SK-N-SH treated with all-trans-retinoic acid at 6 μM for 48 hours (cell line): ENCODE data around the gene LTO1.

Source experiments
- ARNTL ChIP-seq: fragments of 450-650 bp; formaldehyde crosslinking; IDR thresholded peaks from 2 replicates; pipeline ENCODE4 v1.5.0; 2020; ENCODE audit warnings: low read depth, mild to moderate bottlenecking, moderate library complexity, borderline replicate concordance
- ESRRG ChIP-seq: fragments of 250-450 bp; sonication (Bioruptor Pico); IDR thresholded peaks from 2 replicates; pipeline ENCODE4 v1.6.1; 2021; ENCODE audit warnings: mild to moderate bottlenecking
- OSR1 ChIP-seq: fragments of 250-450 bp; sonication (Bioruptor Pico); IDR thresholded peaks from 2 replicates; pipeline ENCODE4 v1.8.0; 2022; ENCODE audit warnings: moderate library complexity, mild to moderate bottlenecking, inconsistent platforms
- PPARA ChIP-seq: fragments of 250-450 bp; sonication (Bioruptor Pico); IDR thresholded peaks from 2 replicates; pipeline ENCODE4 v1.5.0; 2020; ENCODE audit warnings: mild to moderate bottlenecking, borderline replicate concordance
- SNAI2 ChIP-seq: fragments of 250-450 bp; sonication (Bioruptor Pico); IDR thresholded peaks from 2 replicates; pipeline ENCODE4 v1.5.0; 2020; ENCODE audit warnings: mild to moderate bottlenecking, moderate library complexity
- TCF4 ChIP-seq: fragments of 250-450 bp; sonication (Bioruptor Pico); IDR thresholded peaks from 2 replicates; pipeline ENCODE4 v1.8.0; 2021; ENCODE audit warnings: mild to moderate bottlenecking, moderate library complexity, borderline replicate concordance
- TOX ChIP-seq: fragments of 250-450 bp; sonication (Bioruptor Pico); IDR thresholded peaks from 2 replicates; pipeline ENCODE4 v1.8.0; 2021; ENCODE audit warnings: mild to moderate bottlenecking, moderate library complexity, borderline replicate concordance
- ZC3H10 ChIP-seq: fragments of 250-450 bp; sonication (Bioruptor Pico); IDR thresholded peaks from 2 replicates; pipeline ENCODE4 v1.5.1; 2021; ENCODE audit warnings: mild to moderate bottlenecking, moderate library complexity
- ZFP3 ChIP-seq: fragments of 250-450 bp; sonication (Bioruptor Pico); IDR thresholded peaks from 2 replicates; pipeline ENCODE4 v1.5.0; 2020; ENCODE audit warnings: mild to moderate bottlenecking, moderate library complexity
- ZFP30 ChIP-seq: fragments of 450-650 bp; formaldehyde crosslinking; IDR thresholded peaks from 2 replicates; pipeline ENCODE4 v1.5.0; 2022; ENCODE audit warnings: mild to moderate bottlenecking, moderate library complexity
- ZNF565 ChIP-seq: fragments of 450-650 bp; formaldehyde crosslinking; conservative IDR thresholded peaks from 2 replicates; pipeline ENCODE4 v1.5.0; 2020; ENCODE audit warnings: low read depth, mild to moderate bottlenecking, moderate library complexity
- TF ChIP-seq, protein P1 (sequence below): fragments of 250-450 bp; sonication (Bioruptor Pico); IDR thresholded peaks from 2 replicates; pipeline ENCODE4 v1.8.0; 2020; ENCODE audit warnings: mild to moderate bottlenecking, moderate library complexity, borderline replicate concordance
- TF ChIP-seq, protein P2 (sequence below): fragments of 250-450 bp; sonication (Bioruptor Pico); IDR thresholded peaks from 2 replicates; pipeline ENCODE4 v1.5.0; 2020; ENCODE audit warnings: mild to moderate bottlenecking, moderate library complexity
- TF ChIP-seq, protein P3 (sequence below): fragments of 250-450 bp; sonication (Bioruptor Pico); IDR thresholded peaks from 2 replicates; pipeline ENCODE4 v1.5.1; 2020; ENCODE audit warnings: low read depth, mild to moderate bottlenecking, moderate library complexity

DNA sequence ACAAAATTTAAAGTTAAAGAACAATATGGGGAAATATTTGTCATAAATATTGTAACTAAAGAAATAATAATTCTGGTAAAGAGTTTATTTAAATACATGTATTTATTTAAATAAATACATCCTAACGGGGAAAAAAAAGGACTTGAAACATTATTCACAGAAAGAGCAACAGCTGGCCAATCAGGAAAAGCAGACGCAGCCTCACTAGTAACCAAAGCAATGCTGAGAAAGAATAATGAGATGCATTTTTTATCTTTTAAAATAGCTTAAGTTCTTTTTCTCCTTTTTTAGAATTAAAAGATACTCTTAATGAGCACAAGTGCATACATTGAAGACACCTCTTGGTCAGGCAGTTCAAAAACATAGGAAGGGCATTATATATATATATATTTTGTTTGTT lies 2.6 kb upstream of the LTO1 start:
- TF ChIP-seq ZFP30 (CRISPR knock-in tag) = no peak
- TF ChIP-seq, protein P1, sequence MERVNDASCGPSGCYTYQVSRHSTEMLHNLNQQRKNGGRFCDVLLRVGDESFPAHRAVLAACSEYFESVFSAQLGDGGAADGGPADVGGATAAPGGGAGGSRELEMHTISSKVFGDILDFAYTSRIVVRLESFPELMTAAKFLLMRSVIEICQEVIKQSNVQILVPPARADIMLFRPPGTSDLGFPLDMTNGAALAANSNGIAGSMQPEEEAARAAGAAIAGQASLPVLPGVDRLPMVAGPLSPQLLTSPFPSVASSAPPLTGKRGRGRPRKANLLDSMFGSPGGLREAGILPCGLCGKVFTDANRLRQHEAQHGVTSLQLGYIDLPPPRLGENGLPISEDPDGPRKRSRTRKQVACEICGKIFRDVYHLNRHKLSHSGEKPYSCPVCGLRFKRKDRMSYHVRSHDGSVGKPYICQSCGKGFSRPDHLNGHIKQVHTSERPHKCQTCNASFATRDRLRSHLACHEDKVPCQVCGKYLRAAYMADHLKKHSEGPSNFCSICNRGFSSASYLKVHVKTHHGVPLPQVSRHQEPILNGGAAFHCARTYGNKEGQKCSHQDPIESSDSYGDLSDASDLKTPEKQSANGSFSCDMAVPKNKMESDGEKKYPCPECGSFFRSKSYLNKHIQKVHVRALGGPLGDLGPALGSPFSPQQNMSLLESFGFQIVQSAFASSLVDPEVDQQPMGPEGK (CRISPR knock-in tag) = no peak
- no peak for TF ChIP-seq ZC3H10 (CRISPR knock-in tag)
- no peak for TF ChIP-seq ESRRG (CRISPR knock-in tag)
- TF ChIP-seq ARNTL (CRISPR knock-in tag) = no peak
- TF ChIP-seq, protein P2, sequence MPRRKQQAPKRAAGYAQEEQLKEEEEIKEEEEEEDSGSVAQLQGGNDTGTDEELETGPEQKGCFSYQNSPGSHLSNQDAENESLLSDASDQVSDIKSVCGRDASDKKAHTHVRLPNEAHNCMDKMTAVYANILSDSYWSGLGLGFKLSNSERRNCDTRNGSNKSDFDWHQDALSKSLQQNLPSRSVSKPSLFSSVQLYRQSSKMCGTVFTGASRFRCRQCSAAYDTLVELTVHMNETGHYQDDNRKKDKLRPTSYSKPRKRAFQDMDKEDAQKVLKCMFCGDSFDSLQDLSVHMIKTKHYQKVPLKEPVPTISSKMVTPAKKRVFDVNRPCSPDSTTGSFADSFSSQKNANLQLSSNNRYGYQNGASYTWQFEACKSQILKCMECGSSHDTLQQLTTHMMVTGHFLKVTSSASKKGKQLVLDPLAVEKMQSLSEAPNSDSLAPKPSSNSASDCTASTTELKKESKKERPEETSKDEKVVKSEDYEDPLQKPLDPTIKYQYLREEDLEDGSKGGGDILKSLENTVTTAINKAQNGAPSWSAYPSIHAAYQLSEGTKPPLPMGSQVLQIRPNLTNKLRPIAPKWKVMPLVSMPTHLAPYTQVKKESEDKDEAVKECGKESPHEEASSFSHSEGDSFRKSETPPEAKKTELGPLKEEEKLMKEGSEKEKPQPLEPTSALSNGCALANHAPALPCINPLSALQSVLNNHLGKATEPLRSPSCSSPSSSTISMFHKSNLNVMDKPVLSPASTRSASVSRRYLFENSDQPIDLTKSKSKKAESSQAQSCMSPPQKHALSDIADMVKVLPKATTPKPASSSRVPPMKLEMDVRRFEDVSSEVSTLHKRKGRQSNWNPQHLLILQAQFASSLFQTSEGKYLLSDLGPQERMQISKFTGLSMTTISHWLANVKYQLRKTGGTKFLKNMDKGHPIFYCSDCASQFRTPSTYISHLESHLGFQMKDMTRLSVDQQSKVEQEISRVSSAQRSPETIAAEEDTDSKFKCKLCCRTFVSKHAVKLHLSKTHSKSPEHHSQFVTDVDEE (CRISPR knock-in tag) = no peak
- TF ChIP-seq TOX (CRISPR knock-in tag) = no peak
- no peak for TF ChIP-seq PPARA
- no peak for TF ChIP-seq ZFP3
- no peak for TF ChIP-seq SNAI2 (CRISPR knock-in tag)
- no peak for TF ChIP-seq OSR1 (CRISPR knock-in tag)
- no peak for TF ChIP-seq TCF4
- TF ChIP-seq ZNF565 (CRISPR knock-in tag) = no peak
- TF ChIP-seq, protein P3, sequence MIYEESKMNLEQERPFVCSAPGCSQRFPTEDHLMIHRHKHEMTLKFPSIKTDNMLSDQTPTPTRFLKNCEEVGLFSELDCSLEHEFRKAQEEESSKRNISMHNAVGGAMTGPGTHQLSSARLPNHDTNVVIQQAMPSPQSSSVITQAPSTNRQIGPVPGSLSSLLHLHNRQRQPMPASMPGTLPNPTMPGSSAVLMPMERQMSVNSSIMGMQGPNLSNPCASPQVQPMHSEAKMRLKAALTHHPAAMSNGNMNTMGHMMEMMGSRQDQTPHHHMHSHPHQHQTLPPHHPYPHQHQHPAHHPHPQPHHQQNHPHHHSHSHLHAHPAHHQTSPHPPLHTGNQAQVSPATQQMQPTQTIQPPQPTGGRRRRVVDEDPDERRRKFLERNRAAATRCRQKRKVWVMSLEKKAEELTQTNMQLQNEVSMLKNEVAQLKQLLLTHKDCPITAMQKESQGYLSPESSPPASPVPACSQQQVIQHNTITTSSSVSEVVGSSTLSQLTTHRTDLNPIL (CRISPR knock-in tag) = no peak
